Left lobe of liver (tissue), 2 donors: Measurements from ENCODE around the gene TMEM91. TPM values are rescaled to one million over a fixed set of nuclear protein-coding genes. Genes with fewer than 3 reads are reported as not detected.
A peak's percentile ranks its signal among the peaks of the same experiment; 100 is the strongest.
"Not testable (repeated sequence)": the region's sequence is repeated elsewhere in the genome, so short reads cannot be mapped to it uniquely, and the experiment has no call there.

Experiments used
- ATAC-seq: fragments of 200-7000 bp; cut with Tn5 transposase; one replicate; pipeline ENCODE4 v1.9.1; 2020; ENCODE audit warnings: mild to moderate bottlenecking, moderate library complexity
- DNase-seq: peaks from one replicate; pipeline ENCODE4 v3.0.0-alpha.2; 2020; ENCODE audit warnings: low spot score
- total RNA-seq: library from RNA; stranded (reverse); gene quantifications from one replicate; pipeline ENCODE4 v1.2.1, GENCODE V29; 2021
- donor health status: DM: no; HTN: no; CAD: no; lungs with moderate emphysema.
- donor health status: DM: no; HTN: yes; CAD: no.

Gene TMEM91
- total RNA-seq, 1 donor from 2014 or later, result 3.1 TPM

DNA sequence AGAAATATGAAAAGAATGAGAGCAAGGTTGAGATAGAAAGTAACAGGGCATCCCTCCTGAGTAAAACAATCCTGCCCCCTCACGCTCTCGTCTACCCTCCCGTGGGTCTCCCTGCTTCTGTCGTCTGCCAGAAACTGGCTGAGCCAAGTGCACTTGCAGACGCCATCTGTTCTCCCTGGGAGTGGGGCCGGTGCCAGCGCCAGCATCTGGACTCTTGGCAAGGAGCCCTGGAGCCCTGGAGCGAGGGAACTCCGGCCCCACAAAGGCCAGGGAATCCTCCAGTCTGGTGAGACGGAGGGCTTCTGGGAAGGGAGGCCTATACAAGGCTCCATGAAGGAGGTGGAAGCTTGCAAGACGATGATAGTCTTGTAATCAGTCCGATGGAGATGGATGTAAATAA, 2.3 kb upstream of the TMEM91 start:
- no peak for DNase-seq
- ATAC-seq, result peak; percentile 37

DNA sequence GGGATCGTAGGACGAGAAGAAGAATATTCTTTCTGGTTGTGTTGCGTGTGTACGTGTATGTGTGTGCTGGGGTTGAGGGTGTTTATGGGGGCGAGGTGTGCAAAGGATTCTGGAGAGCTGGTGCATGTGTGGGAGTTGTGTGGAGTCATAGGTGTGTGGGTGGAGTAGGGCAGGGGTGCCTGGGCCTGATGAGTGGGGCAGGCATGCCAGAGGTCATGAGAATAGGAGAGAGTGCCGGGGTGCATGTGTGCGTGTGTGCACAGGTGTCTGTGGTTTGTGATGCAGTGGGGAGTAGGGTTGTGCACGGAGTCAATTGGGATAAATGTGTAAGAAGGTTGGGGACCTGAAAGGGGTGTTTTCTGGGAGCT, 649 bp downstream of the TMEM91 start:
- ATAC-seq (peak; percentile 26), DNase-seq (no peak)

DNA sequence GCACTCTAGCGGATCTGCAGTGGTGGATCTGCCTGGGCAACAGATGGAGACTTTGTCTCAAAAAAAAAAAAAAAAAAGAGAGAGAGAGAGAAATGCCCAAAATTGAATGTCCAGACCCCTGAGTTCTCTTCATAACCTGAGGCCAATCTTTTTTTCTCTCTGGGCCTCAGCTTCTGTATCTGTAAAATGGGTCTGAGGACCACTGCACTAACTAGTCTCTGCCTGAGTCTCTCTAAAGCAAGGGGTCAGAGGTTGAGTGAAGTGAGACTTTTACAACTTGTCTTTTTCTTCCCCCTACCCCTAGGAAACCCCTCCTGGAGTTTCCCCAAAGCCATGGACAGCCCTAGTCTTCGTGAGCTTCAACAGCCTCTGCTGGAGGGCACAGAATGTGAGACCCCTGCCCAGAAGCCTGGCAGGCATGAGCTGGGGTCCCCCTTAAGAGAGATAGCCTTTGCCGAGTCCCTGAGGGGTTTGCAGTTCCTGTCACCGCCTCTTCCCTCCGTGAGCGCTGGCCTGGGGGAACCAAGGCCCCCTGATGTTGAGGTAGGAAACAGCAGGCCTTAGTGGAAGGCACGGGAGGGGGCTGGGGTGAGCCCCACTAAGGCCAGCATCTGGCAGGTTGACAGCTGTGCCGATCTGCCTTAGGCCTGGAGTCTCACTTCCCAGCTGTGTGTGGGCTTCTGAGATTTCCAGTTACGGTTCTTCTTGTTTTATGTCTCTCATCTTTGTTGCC, 1.8 kb downstream of the TMEM91 start:
- DNase-seq (no peak), ATAC-seq (no peak)

DNA sequence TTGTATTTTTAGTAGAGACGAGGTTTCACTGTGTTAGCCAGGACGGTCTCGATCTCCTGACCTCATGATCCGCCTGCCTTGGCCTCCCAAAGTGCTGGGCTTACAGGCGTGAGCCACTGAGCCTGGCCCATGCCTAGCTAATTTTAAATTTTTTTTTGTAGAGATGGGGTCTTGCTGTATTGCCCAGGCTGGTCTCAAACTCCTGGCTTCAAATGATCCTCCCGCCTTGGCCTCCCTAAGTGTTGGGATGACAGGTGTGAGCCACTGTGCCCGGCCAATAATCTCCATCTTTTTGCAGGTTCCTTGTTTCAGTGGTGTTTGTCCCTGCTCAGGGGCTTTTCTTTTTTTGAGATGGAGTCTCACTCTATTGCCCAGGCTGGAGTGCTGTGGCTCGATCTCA, 5.2 kb downstream of the TMEM91 start:
- not testable (repeated sequence) for DNase-seq, ATAC-seq

DNA sequence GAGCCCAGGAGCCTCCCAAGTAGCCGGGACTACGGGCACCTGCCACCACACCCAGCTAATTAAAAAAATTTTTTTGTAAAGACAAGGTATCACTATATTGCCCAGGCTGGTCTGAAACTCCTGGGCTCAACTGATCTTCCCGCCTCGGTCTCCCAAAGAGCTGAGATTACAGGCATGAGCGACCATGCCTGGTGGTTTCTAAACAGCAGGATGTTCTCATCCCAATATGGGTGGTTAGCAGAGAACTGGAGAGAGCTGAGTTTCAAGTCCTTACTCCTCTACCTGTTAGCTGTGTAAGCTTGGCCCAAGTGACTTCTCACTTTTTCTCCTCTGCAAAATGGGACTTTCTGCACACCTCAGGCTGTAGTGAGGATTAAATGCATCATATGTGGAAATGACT, 8.0 kb downstream of the TMEM91 start:
- DNase-seq (no peak), ATAC-seq (no peak)

GRCh38 chr19:41386442-41386841, 10.1 kb downstream of the TMEM91 start:
- DNase-seq (no peak), ATAC-seq (no peak)

DNA sequence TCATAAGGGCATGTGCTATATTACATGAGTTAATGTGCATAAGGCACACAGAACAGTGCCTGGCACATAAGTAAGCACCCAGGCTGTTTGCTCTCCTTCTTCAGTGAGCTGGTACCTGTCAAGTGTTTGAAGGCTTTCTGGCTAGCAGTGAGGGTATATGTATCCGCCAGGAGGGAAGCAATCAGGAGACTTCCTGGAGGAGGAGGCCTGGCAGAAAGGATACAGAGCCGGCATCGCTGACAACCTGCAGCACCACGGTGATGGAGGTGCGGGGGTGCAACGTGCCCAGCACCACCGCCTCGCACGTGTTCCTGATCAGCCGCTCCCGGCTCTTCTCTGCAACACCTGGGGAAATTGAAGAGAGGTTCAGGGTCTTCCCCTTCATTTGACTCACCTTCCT, 15.3 kb downstream of the TMEM91 start:
- no peak for ATAC-seq
- no peak for DNase-seq

- no peak for DNase-seq
These were observed 16.4 kb downstream of the TMEM91 start for GRCh38 chr19:41392775-41393174.

DNA sequence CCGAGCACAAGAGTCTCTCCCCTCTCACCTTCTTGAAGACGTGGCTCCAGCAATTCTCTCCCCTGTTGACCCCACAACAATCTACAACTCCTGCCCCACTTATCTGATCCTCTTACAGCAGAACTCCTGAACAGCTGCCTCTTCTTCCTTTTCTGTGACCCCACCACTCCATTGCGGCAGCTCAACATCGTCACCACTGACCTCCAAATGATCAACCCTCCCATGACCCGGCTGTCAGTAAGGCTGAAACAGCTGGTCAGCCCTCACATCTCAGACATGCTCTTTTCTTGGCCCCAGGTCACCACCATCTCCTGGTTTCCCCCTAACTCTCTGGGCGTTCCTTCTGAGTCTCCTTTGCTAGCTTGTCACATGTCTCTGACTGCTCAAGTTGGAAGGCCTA, 19.0 kb downstream of the TMEM91 start:
- DNase-seq (no peak), ATAC-seq (no peak)

More at GRCh38 chr19:41392775-41393174, 16.4 kb downstream of the TMEM91 start:
- ATAC-seq, result no peak

DNA sequence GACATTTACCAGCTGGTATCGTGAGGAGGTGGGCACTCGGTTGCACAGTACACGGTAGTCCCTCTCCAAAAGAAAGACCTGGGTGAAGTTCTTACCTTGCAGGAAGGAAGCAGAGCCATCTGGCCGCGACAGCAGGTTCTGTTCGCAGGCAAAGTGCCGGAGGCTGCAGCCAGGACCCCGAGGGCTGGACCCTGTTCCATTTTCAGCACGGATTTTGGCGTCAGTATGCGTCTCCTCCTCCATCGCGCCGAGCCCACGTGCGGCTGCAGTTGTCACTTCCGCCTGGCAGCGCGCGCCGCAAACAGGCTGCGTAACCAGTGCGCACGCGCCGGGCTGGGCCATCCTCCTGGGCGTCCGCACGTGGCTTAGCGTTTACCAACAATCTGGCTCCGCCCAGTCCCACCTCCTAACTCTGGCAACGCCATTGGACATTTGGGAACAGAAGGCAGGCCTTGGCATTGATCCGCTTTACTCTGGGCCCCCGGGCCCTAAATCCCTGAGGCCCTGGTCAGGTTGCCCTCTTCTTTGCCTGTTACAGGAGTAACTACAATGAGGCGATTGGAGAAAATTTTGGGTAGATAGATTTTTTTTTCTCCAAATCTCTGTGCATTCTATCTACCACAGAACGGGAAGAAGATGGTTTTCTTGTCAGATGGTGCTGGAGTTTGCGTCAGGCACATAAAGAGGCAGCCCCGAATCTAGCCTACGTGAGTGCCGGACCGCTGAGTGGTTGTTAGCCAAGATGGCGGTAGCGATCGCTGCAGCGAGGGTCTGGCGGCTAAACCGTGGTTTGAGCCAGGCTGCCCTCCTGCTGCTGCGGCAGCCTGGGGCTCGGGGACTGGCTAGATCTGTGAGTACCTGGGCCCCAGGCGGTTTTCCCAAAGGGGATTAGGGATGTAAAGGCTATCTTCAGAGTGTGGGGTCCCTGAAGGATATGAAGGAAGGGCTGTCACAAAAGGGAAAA, 21.0 kb downstream of the TMEM91 start, which contains the start of the genes BCKDHA and EXOSC5:
Gene BCKDHA (plus strand): TSS at position 733 of the 964 bp plus-strand sequence. CDS start 10 bp downstream, at position 743.
Gene EXOSC5 (minus strand): TSS at position 274 of the 964 bp plus-strand sequence. CDS start 31 bp downstream, at position 243.
- ATAC-seq (peak; percentile 96), DNase-seq (peak; percentile 100)

GRCh38 chr19:41398050-41398418, 21.7 kb downstream of the TMEM91 start:
- no peak for ATAC-seq
- no peak for DNase-seq

DNA sequence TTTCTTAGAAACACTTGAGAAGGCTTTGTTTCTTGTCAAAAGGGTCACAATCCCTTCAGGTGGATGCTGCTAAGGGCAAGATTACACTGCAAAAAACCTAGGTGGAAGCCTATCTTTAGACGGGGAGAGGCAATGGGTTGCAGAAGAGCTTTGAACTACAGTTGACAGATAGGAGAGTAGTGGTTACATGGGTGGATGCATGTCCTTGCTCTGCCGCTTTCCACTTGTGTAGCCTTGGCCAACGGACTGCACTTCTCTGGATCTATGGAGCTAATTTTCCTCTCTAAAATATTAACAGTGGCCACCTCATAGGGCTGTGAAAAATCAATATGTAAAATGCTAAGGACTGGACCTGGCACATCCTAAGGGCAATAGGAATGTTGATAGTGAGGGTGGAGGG, 22.3 kb downstream of the TMEM91 start:
- DNase-seq (no peak), ATAC-seq (no peak)

- DNase-seq (no peak), ATAC-seq (no peak)
These were observed 22.8 kb downstream of the TMEM91 start for GRCh38 chr19:41399091-41399490.

GRCh38 chr19:41399525-41399924, 23.2 kb downstream of the TMEM91 start:
- DNase-seq (no peak), ATAC-seq (no peak)

DNA sequence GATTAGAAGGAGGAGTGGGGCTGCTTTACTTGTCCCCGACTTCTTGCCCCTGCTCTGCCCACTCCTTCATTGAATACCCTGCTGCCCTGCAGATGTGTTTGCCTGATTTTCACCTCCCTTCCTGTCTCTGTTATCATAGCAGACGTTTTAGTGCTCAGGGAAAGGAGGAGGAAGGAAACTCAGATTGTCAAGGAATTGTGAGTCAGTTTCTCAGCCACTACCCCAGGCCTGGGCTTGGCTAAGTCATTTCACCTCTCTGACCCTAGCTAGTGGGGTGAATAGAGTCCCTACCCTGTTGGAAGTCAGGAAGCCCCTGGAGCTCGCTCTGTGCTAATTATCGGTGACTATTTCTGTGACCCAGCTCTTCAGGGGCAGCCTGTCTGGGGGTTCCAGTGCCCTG, 25.1 kb downstream of the TMEM91 start:
- DNase-seq, result no peak
- ATAC-seq, result no peak

- no peak for DNase-seq
- ATAC-seq, result no peak
These were observed 25.7 kb downstream of the TMEM91 start for GRCh38 chr19:41402010-41402409.

GRCh38 chr19:41403181-41403970, 27.0 kb downstream of the TMEM91 start:
- no peak for DNase-seq
- ATAC-seq, result peak; percentile 29

DNA sequence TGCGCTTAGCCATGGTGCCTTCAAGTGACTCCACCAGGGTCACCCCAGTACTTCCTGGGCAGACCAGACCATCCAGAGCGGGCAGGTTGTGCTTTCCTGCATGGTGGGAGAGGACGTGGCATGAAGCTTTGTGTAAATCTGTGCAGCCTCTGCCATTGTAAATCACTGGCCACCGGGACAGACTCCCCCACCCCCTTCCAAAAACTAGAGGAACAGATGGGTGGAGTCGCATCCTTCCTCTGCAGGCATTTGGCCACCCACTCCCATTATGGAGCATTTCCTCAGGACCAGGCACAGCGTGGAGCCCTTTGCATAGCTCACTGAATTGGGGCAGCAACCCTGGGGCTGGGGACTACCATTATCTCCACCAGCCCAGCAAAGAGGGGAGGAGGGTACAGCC, 29.4 kb downstream of the TMEM91 start:
- ATAC-seq, result no peak

GRCh38 chr19:41407271-41407670, 30.9 kb downstream of the TMEM91 start:
- peak; percentile 44 for ATAC-seq
- no peak for DNase-seq

More for the DNA sequence above, 29.4 kb downstream of the TMEM91 start:
- DNase-seq, result no peak

GRCh38 chr19:41408256-41408655, 31.9 kb downstream of the TMEM91 start:
- ATAC-seq, result no peak

DNA sequence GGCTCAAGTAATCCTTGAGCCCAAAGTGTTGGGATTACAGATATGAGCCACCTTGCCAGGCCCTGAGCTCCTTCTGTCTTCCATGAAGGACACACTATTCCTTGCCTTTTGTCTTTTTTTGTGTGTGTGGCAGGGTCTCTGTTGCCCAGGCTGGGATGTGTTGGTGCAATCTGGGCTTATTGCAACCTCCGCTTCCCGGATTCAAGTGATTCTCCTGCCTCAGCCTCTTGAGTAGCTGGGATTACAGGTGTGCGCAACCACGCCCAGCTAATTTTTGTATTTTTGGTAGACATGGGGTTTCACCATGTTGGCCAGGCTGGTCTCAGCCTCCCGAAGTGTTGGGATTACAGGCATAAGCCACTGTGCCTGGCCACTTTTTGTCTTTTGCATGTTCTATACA, 32.5 kb downstream of the TMEM91 start:
- not testable (repeated sequence) for ATAC-seq, DNase-seq

More at GRCh38 chr19:41408256-41408655, 31.9 kb downstream of the TMEM91 start:
- no peak for DNase-seq
